ENCODE measurements around the gene ZDHHC3. TPM values are rescaled to one million over a fixed set of nuclear protein-coding genes. Genes with fewer than 3 reads are reported as not detected.

ZDHHC3 gene
- polyA plus RNA-seq, 1 experiment = 198 TPM

- POLR2A ChIA-PET = no interaction called here
- H3K4me3 ChIP-seq (ENCODE audit: low read depth, low read length) = no peak overlapping the region
- no peaks in the 10 kb centered on the region for H3K27me3 ChIP-seq (ENCODE audit: control insufficient read depth, insufficient read depth, low read length)
- CTCF ChIA-PET = interaction anchor here (0.6 to 1.6 kb wide), 4 partner anchors 9 to 513 kb away, joined by 3 to 4 read pairs (median 3); no protein-coding TSS in a partner anchor
- DNase-seq (ENCODE audit: low read depth) = no peak
- peaks cover 13% of the 10 kb centered on the region for H3K36me3 ChIP-seq (ENCODE audit: control insufficient read depth, insufficient read depth, low read length)
- TF ChIP-seq CTCF (IDR thresholded peaks at IDR 0.05; ENCODE audit: insufficient read depth, low read depth, low read length) = no peak
Measured at GRCh38 chr3:44942202-44942921, 33.6 kb downstream of the ZDHHC3 start.

GRCh38 chr3:44939581-44940036 is 36.4 kb downstream of the ZDHHC3 start:
- no peak for DNase-seq (ENCODE audit: low read depth)
- H3K36me3 ChIP-seq (ENCODE audit: control insufficient read depth, insufficient read depth, low read length) = peaks cover 13% of the 10 kb centered on the region
- H3K27me3 ChIP-seq (ENCODE audit: control insufficient read depth, insufficient read depth, low read length) = no peaks in the 10 kb centered on the region
- no peak overlapping the region for H3K4me3 ChIP-seq (ENCODE audit: low read depth, low read length)
- ChIA-PET POLR2A (no interaction called here), CTCF (interaction anchor here (0.7 kb wide), 1 partner anchor 25 kb away, joined by 3 read pairs; no protein-coding TSS in a partner anchor)
- no peak for TF ChIP-seq CTCF (IDR thresholded peaks at IDR 0.05; ENCODE audit: insufficient read depth, low read depth, low read length)

- no peak for DNase-seq (ENCODE audit: low read depth)
- no peaks in the 10 kb centered on the region for H3K27me3 ChIP-seq (ENCODE audit: control insufficient read depth, insufficient read depth, low read length)
- no peak for TF ChIP-seq CTCF (IDR thresholded peaks at IDR 0.05; ENCODE audit: insufficient read depth, low read depth, low read length)
- ChIA-PET POLR2A (no interaction called here), CTCF (interaction anchor here (1.4 kb wide), 1 partner anchor 9 kb away, joined by 3 read pairs; no protein-coding TSS in a partner anchor)
- peaks cover 20% of the 10 kb centered on the region for H3K36me3 ChIP-seq (ENCODE audit: control insufficient read depth, insufficient read depth, low read length)
- H3K4me3 ChIP-seq (ENCODE audit: low read depth, low read length) = no peak overlapping the region
Measured at GRCh38 chr3:44932986-44933944, 42.7 kb downstream of the ZDHHC3 start.

GRCh38 chr3:44932271-44932670 is 43.7 kb downstream of the ZDHHC3 start:
- CTCF ChIA-PET = no interaction called here

More at GRCh38 chr3:44932271-44932670, 43.7 kb downstream of the ZDHHC3 start:
- no peaks in the 10 kb centered on the region for H3K27me3 ChIP-seq (ENCODE audit: control insufficient read depth, insufficient read depth, low read length)
- DNase-seq (ENCODE audit: low read depth) = no peak
- H3K36me3 ChIP-seq (ENCODE audit: control insufficient read depth, insufficient read depth, low read length) = peaks cover 20% of the 10 kb centered on the region
- POLR2A ChIA-PET = no interaction called here
- no peak for TF ChIP-seq CTCF (IDR thresholded peaks at IDR 0.05; ENCODE audit: insufficient read depth, low read depth, low read length)
- H3K4me3 ChIP-seq (ENCODE audit: low read depth, low read length) = no peak overlapping the region
